ENCODE data around the gene MUC5AC.
"Not testable (repeated sequence)": the region's sequence is repeated elsewhere in the genome, so short reads cannot be mapped to it uniquely, and the experiment has no call there.

MUC5AC gene

DNA sequence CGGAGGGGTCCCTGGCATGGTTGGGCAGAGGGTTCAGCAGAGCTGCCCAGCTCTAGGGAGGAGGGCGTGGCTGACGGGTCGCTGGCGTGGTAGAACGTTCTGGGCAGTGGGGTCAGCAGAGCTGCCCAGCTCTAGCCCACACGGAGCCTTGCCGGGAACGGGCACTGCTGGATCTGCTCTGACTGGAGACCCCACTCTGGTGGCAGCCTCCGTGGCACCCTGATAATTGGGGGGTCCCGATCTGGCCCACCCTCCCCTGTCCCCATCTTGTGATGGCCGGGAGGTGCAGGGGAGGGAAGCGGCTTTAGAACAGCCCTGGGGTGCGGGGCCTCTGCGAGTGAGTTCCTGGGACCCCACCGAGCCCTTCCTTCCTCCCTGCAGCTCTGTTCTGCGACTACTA is 21.9 kb downstream of the MUC5AC start:
- DNase-seq, result no peak

DNA sequence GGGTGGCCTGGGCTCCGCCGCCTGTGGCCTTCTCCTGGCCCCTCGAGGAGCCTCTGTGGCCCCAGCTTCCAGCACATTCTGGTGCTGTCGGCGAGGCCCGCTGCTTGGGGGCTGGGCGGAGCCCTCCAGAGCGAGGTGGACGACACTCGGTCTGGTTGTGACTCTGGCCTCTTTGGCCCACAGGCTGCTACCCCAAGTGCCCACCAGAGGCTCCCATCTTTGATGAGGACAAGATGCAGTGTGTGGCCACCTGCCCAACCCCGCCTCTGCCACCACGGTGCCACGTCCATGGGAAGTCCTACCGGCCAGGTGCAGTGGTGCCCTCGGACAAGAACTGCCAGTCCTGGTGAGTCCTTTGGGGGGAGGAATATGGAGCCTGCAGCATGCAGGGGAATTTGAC is 22.4 kb downstream of the MUC5AC start:
- no peak for DNase-seq

DNA sequence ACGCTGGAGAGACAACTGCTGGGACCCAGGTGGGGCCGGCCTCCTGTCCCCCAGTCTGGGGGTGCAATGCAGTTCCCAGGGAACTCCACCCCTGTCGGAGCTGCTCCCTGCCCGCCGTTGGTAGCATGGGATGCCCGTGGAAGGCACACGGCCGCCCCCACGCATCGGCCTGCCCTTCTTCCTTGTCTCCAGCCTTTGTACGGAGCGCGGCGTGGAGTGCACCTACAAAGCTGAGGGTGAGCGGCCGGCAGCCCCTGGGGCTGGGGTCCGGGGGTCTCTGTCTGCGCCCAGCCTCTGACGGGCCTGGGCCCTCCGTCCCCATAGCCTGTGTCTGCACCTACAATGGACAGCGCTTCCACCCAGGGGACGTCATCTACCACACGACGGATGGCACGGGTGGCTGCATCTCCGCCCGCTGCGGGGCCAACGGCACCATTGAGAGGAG is 23.2 kb downstream of the MUC5AC start:
- no peak for DNase-seq

DNA sequence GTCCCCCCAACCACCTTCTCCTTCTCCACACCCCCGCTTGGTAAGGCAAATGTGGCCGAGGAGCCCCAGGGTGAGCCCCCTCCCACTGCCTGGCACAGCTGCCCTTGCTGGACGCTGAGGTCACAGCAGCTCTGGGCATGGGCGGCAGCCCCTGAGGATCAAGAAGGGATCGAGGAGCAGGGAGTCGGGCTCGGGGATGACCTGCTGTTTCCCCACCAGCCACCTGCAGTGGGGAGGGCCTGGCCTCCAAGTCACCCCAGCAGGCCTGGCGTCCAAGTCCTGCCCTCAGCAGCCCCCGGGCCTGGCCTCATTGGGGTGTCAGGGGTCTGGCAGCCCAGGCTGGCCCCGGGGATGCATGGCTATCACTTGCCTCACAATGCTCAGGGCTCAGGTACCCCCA is 23.7 kb downstream of the MUC5AC start:
- no peak for DNase-seq

DNA sequence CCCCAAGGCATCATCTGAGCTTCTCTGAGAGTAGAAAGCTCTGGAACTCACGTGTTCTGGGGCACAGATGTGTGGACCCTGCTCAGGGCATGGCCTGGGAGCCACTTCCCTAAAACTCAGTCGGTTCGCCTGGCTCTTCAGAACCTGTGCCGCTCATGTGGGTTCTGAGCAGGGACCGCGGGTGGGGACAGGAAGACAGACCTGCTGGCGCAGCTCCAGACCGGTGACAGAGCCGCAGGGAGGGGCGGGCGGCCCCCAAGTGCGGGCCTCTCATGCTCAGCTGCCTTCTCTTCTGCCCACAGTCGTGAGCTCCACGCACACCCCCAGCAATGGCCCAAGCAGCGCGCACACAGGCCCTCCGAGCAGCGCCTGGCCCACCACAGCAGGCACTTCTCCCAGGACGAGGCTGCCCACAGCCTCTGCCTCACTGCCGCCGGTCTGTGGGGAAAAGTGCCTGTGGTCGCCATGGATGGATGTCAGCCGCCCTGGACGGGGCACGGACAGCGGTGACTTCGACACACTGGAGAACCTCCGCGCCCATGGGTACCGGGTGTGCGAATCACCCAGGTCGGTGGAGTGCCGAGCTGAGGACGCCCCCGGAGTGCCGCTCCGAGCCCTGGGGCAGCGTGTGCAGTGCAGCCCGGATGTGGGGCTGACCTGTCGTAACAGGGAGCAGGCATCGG is 24.2 kb downstream of the MUC5AC start:
- DNase-seq, result peak in 1 of 4 experiments; percentile 4

DNA sequence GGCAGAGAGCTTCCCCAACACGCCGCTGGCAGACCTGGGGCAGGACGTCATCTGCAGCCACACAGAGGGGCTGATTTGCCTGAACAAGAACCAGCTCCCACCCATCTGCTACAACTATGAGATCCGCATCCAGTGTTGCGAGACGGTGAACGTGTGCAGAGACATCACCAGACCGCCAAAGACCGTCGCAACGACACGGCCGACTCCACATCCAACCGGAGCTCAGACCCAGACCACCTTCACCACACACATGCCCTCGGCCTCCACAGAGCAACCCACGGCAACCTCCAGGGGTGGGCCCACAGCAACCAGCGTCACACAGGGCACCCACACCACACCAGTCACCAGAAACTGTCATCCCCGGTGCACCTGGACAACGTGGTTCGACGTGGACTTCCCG is 26.4 kb downstream of the MUC5AC start:
- not testable (repeated sequence) for DNase-seq

DNA sequence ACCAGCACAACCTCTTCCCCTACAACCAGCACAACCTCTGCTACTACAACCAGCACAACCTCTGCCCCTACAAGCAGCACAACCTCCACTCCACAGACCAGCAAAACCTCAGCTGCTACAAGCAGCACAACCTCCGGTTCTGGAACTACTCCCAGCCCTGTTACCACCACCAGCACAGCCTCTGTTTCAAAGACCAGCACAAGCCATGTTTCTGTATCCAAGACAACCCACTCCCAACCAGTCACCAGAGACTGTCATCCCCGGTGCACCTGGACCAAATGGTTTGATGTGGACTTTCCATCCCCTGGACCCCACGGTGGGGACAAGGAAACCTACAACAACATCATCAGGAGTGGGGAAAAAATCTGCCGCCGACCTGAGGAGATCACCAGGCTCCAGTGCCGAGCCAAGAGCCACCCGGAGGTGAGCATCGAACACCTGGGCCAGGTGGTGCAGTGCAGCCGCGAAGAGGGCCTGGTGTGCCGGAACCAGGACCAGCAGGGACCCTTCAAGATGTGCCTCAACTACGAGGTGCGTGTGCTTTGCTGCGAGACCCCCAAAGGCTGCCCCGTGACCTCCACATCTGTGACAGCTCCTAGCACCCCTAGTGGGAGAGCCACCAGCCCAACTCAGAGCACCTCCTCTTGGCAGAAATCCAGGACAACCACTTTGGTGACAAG is 30.8 kb downstream of the MUC5AC start:
- not testable (repeated sequence) for DNase-seq

DNA sequence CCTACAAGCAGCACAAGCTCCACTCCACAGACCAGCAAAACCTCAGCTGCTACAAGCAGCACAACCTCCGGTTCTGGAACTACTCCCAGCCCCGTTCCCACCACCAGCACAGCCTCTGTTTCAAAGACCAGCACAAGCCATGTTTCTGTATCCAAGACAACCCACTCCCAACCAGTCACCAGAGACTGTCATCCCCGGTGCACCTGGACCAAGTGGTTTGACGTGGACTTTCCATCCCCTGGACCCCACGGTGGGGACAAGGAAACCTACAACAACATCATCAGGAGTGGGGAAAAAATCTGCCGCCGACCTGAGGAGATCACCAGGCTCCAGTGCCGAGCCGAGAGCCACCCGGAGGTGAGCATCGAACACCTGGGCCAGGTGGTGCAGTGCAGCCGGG is 32.1 kb downstream of the MUC5AC start:
- DNase-seq, result not testable (repeated sequence)

DNA sequence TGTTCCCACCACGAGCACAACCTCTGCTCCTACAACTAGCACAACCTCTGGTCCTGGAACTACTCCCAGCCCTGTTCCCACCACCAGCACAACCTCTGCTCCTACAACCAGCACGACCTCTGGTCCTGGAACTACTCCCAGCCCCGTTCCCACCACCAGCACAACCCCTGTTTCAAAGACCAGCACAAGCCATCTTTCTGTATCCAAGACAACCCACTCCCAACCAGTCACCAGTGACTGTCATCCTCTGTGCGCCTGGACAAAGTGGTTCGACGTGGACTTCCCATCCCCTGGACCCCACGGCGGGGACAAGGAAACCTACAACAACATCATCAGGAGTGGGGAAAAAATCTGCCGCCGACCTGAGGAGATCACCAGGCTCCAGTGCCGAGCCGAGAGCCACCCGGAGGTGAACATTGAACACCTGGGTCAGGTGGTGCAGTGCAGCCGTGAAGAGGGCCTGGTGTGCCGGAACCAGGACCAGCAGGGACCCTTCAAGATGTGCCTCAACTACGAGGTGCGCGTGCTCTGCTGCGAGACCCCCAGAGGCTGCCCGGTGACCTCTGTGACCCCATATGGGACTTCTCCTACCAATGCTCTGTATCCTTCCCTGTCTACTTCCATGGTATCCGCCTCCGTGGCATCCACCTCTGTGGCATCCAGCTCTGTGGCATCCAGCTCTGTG is 34.2 kb downstream of the MUC5AC start:
- not testable (repeated sequence) for DNase-seq

DNA sequence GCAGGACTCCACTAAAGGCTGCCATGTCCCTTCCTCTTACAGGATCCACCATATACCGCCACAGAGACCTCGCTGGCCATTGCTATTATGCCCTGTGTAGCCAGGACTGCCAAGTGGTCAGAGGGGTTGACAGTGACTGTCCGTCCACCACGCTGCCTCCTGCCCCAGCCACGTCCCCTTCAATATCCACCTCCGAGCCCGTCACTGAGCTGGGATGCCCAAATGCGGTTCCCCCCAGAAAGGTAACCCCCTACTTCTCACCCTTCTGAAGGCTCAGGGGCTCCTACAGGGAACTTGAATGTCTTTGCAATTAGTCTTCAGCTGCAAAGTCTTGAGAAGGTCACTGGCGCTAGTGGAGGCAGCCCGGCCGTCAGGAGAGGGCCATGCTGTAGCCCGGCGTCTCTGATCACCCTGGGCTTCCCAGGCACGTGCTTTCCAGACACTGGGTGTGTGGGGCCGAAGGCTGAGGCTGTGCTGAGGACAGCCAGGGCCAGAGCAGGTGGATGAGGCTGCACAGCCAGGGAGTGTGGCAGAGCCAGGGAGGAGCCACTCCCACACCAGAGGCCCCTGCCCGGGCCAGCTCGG is 35.1 kb downstream of the MUC5AC start:
- no peak for DNase-seq

DNA sequence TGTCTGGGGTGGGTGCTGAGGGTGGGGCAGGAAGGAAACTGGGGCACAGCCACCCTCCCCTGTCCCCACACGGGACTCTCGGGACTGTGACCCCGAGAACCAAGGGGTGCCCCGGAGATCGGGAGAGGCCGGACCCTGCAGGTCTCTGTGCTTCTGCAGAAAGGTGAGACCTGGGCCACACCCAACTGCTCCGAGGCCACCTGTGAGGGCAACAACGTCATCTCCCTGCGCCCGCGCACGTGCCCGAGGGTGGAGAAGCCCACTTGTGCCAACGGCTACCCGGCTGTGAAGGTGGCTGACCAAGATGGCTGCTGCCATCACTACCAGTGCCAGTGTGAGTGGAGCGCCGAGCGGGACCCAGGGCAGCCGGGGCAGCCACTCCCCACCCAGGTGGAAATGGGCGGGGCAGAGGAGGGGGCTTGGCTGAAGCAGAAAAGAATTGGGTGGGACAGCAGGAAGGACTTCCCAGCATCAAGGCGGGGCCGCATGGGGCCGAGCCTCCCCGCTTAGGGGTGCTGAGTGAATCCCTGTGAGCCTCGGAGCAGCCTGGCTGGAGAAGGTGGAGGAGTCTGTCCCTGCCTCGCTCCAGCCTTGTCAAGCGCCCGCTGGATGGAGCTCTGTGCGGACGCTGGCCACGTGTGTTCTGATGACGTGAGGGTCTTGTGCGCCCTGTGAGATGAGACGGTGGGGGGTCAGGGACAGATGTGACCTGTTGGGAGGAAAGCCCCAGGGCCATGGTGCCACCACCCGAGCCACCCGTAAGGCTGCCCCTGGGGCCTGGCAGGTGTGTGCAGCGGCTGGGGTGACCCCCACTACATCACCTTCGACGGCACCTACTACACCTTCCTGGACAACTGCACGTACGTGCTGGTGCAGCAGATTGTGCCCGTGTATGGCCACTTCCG is 35.8 kb downstream of the MUC5AC start:
- no peak for DNase-seq

DNA sequence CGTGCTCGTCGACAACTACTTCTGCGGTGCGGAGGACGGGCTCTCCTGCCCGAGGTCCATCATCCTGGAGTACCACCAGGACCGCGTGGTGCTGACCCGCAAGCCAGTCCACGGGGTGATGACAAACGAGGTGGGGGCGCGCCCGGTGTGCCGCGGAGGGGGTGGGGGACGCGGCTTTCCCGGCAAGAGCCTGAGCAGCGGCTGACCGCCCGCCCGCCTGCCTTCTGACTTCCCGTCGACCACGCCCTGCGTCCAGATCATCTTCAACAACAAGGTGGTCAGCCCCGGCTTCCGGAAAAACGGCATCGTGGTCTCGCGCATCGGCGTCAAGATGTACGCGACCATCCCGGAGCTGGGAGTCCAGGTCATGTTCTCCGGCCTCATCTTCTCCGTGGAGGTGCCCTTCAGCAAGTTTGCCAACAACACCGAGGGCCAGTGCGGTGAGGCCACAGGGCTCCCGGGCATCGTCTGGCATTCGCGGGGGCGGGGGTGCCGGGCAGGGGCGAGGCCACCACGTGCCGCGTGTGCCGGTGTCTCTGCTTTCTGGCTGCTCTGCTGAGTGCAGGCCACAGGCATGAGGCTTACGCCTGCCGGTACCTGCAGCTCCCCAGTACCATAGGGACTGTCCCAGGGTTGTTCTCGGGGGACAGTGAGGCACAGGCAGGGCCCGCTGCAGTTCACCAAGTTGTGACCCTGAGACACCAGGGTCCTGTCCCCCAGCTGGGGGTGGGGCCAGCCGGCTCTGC is 36.7 kb downstream of the MUC5AC start:
- no peak for DNase-seq

DNA sequence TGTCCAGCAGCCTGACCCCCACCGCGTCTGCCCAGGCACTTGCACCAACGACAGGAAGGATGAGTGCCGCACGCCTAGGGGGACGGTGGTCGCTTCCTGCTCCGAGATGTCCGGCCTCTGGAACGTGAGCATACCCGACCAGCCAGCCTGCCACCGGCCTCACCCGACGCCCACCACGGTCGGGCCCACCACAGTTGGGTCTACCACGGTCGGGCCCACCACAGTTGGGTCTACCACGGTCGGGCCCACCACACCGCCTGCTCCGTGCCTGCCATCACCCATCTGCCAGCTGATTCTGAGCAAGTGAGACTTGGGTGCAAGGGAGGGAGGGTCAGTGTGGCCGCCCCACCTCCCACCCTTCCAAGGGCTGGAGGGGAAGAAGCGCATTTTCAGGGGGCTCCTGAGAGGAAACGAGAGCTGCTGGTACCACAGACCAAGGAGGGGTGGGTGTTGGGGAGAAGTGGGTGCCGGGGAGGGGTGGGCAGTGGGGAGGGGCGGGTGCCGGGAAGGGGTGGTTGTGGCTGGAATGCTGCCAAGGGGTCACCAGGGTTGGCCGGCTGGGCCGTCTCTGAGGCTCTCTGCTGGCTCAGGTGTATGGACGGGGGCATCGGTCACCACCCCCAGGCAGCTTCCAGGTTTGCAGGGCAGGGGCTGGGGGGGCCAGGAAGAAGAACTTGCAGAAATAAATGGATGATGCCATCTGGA is 37.4 kb downstream of the MUC5AC start:
- DNase-seq, result no peak

DNA sequence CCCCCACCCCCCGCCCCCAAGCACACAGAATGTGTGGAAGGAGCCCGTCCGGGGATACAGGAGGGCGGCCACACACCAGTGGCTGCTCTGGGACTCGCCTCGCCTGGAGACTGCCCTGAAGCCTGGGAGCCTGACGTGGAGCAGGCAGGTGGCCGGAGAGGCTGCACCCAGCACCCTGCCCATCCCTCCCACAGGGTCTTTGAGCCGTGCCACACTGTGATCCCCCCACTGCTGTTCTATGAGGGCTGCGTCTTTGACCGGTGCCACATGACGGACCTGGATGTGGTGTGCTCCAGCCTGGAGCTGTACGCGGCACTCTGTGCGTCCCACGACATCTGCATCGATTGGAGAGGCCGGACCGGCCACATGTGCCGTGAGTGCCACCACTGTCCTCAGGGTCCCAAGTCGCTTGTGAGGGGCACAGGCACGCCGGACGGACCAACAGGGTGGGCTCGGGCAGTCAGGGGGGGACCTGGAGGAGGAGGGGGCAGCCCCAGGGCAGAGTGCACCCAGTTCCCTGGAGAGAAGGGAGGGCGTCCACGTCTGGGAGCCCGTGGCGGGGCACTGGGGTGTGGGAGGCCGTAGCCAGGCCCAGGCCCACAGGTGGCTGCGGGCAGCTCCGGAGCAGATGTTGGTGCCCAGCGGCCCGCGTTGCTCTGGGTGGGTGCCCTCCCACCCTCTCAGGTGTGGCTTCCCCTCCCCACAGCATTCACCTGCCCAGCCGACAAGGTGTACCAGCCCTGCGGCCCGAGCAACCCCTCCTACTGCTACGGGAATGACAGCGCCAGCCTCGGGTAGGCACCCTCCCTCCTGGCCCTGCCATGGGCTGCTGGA is 38.1 kb downstream of the MUC5AC start:
- no peak for DNase-seq

DNA sequence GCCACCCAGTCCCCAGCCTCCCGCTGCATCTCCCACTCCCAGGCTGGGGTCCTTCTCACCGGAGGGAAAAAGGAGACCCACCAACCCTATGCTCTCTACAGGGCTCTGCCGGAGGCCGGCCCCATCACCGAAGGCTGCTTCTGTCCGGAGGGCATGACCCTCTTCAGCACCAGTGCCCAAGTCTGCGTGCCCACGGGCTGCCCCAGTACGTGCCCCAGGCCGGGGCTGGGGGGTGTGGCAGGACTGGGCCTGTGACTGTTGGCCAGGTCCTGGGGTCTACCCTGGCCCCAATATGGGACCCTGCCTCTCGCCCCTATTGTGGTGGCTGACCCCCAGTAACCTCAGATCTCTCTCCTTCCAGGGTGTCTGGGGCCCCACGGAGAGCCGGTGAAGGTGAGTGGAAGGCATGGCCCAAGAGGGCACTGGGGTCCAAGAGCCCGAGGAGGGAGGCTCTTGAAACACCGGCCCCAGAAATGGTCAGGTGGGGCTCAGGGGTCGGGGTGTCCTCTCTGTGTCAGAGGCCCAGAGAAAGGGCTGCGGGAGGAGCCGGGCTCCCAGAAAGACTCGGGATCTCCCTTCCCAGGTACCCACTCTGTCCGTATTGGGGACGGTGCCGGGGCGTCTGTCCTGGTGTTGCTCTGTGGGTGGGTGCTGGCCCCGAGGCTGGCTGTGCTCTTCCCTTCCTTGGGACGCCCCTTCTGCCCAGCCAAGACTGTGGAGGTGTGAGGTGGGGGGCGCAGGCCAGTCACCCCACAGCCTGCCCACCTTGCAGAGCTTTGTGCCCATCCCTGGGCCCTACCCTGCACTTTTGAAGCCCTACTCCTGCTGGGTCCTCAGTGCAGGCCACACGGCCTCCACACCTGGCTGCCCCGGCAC is 39.0 kb downstream of the MUC5AC start:
- DNase-seq, result no peak

DNA sequence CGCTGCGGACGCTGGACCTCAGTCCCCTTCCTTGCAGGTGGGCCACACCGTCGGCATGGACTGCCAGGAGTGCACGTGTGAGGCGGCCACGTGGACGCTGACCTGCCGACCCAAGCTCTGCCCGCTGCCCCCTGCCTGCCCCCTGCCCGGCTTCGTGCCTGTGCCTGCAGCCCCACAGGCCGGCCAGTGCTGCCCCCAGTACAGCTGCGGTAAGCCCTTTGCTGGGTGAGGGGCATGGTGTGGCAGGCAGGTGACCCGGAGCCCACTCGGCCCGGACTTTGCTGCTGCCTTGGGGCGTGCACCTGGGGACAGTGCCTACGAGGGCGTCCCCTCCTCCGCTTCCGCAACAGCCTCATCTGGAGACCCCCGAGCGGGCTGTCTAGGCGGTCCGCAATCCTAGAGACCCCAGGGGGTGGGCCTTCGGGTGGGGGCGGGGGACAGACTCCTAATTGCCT is 39.7 kb downstream of the MUC5AC start:
- DNase-seq, result no peak

DNA sequence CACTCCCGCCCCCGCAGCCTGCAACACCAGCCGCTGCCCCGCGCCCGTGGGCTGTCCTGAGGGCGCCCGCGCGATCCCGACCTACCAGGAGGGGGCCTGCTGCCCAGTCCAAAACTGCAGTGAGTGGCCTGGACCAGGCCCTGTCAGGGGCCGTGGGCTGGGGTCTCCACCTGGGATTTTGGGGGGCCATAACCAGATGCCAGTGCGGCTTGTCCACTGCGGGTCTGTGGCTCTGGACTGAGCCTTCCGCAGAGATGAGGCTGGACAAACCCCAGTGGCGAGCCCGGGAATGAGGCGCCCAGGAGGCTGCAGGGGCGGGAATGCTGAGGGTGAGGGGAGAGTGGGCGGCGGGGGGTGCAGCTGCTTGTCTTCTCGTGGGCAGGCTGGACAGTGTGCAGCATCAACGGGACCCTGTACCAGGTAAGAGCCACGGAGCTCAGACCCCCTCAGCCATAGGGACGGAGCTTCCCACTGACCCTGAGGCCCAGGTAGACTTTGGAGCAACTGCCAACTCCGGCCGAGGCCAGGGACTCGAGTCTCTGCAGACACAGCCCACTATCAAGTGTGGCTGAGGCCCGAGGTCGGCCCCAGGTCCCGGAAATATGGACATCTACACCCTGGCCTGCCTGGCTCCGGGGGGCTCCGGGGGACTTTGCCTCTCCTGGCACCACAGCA is 40.3 kb downstream of the MUC5AC start:
- DNase-seq, result no peak

DNA sequence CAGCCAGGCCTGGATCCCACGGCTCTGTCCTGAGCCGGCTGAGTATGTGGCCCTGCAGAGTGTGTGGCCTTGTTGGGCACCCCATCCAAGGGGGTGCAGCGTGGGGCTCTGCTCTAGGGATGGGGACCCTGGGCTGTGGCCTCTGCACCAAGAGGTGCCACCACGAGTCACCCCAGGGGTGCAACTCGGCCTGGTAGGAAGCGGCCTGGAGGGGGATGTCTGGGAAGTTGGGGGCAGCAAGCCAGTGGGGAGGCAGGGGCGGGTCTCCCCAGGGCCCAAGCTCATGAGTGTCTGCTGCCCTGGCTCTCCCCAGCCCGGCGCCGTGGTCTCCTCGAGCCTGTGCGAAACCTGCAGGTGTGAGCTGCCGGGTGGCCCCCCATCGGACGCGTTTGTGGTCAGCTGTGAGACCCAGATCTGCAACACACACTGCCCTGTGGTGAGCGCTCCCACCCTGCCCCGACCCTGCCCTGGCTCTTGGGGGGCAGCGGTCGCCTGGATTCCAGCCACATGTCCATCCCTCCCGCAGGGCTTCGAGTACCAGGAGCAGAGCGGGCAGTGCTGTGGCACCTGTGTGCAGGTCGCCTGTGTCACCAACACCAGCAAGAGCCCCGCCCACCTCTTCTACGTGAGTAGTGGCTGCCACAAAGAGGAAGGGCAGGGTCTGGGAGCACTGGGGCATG is 40.9 kb downstream of the MUC5AC start:
- no peak for DNase-seq
